Lower leg skin (tissue), 4 donors: Measurements from ENCODE around the gene DTX3. TPM values are rescaled to one million over a fixed set of nuclear protein-coding genes. Genes with fewer than 3 reads are reported as not detected.

Experiments
- DNase-seq, 2 donors: peaks; one replicate each; pipeline ENCODE4 v3.0.0-alpha.2; 2019; ENCODE audit warnings: low spot score in 2 of 2
- H3K4me3 ChIP-seq: fragments of 200-600 bp; sonication (generic); 2 replicates; pipeline ENCODE4 v1.5.1; 2017; ENCODE audit warnings: mild to moderate bottlenecking, low read depth; ENCODE audit not compliant: poor library complexity, severe bottlenecking
- CTCF ChIP-seq, 3 donors: fragments of 450-650 bp; IDR thresholded peaks; one replicate each; pipeline ENCODE4 v1.5.1; 2016; ENCODE audit warnings: antibody characterized with exemption in 3 of 3, mild to moderate bottlenecking in 3 of 3, moderate library complexity in 2 of 3
- POLR2A ChIP-seq, 2 donors: fragments of 450-650 bp; IDR thresholded peaks; one replicate each; pipeline ENCODE4 v1.6.1; 2016 to 2017; ENCODE audit warnings: antibody characterized with exemption in 2 of 2, mild to moderate bottlenecking in 1 of 2, moderate library complexity in 1 of 2
- WGBS, 2 donors: methylation state at CpG; one replicate each; pipeline ENCODE4 v1.1.5; 2018; 5-methylcytosine and 5-hydroxymethylcytosine counted together
- intact Hi-C: fragments of 100-400 bp; cut with DNase I; formaldehyde crosslinking; loops from one replicate; pipeline ENCODE4 v1.15.0; 2023; ENCODE audit warnings: low total_unique reads
- total RNA-seq, 4 donors: library from RNA; depleted of rRNA; stranded (reverse); fragments of >200 nt; gene quantifications; one replicate each; pipeline ENCODE4 v1.1.0, GENCODE V29; 2016

The DTX3 gene
- total RNA-seq, 4 donors from 2014 or later, result 6.1 to 17.4 (median 11.4) TPM

GRCh38 chr12:57575771-57576612 lies 28.6 kb upstream of the DTX3 start:
- intact Hi-C loops, result no loop called here
- no peak for TF ChIP-seq CTCF (IDR thresholded peaks at IDR 0.05)
- TF ChIP-seq POLR2A (IDR thresholded peaks at IDR 0.05), result no peak
- H3K4me3 ChIP-seq, result no peak overlapping the region
- DNase-seq, result no peak
- WGBS, 2 donors, result 85 to 94% methylated on average over 12 of the region's 12 CpGs

- no peak for DNase-seq
- no peak for TF ChIP-seq POLR2A (IDR thresholded peaks at IDR 0.05)
- no peak for TF ChIP-seq CTCF (IDR thresholded peaks at IDR 0.05)
- 66 to 81% methylated on average over 9 of the region's 9 CpGs for WGBS, 2 donors
- H3K4me3 ChIP-seq, result no peak overlapping the region
- intact Hi-C loops, result no loop called here
Measured at GRCh38 chr12:57576613-57577160, 27.9 kb upstream of the DTX3 start.

GRCh38 chr12:57577981-57578758 lies 26.5 kb upstream of the DTX3 start:
- 87 to 88% methylated on average over 12 of the region's 12 CpGs for WGBS, 2 donors

GRCh38 chr12:57579011-57579410 lies 25.6 kb upstream of the DTX3 start:
- intact Hi-C loops, result no loop called here
- DNase-seq, result no peak
- WGBS, 2 donors, result 83 to 85% methylated on average over 2 of the region's 2 CpGs
- no peak for TF ChIP-seq POLR2A (IDR thresholded peaks at IDR 0.05)
- no peak for TF ChIP-seq CTCF (IDR thresholded peaks at IDR 0.05)
- H3K4me3 ChIP-seq, result no peak overlapping the region

More at GRCh38 chr12:57577981-57578758, 26.5 kb upstream of the DTX3 start:
- TF ChIP-seq POLR2A (IDR thresholded peaks at IDR 0.05), result no peak
- TF ChIP-seq CTCF (IDR thresholded peaks at IDR 0.05), result no peak
- intact Hi-C loops, result no loop called here
- H3K4me3 ChIP-seq, result no peak overlapping the region
- no peak for DNase-seq

GRCh38 chr12:57579677-57580465 lies 24.8 kb upstream of the DTX3 start:
- no peak for DNase-seq
- TF ChIP-seq POLR2A (IDR thresholded peaks at IDR 0.05), result no peak
- no peak for TF ChIP-seq CTCF (IDR thresholded peaks at IDR 0.05)
- intact Hi-C loops, result loop anchor here (5.0 to 10.0 kb wide), 2 partner anchors 42 to 325 kb away; no protein-coding TSS in a partner anchor
- WGBS, 2 donors, result 88 to 90% methylated on average over 8 of the region's 8 CpGs
- H3K4me3 ChIP-seq, result no peak overlapping the region
